Islet precursor cell (in vitro differentiated cells): ENCODE measurements around the gene ADD1.
"Not testable (repeated sequence)": the region's sequence is repeated elsewhere in the genome, so short reads cannot be mapped to it uniquely, and the experiment has no call there.

Experiments
- DNase-seq: peaks from one replicate; pipeline ENCODE4 v3.0.0-alpha.2; 2018

The ADD1 gene

DNA sequence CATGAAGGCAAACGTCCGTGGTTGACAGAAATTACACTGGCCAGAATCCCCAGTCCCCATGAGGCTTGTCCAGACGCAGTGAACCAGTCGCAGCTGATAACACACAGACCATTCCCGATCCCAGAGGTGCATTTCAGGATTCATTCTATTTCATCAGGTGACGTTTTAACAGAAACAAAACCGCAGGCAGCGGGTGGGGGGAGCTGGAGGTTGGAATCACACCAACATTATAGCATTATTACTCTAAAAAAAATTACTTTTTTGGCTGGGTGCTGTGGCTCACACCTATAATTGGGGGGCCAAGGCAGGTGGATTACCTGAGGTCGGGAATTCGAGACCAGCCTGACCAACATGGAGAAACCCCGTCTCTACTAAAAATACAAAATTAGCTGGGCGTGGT is 94.3 kb downstream of the ADD1 start:
- peak; percentile 12 for DNase-seq

- peak; percentile 29 for DNase-seq
These were observed 94.8 kb downstream of the ADD1 start for GRCh38 chr4:2938411-2938810.

GRCh38 chr4:2938906-2939305 is 95.3 kb downstream of the ADD1 start:
- peak; percentile 37 for DNase-seq

DNA sequence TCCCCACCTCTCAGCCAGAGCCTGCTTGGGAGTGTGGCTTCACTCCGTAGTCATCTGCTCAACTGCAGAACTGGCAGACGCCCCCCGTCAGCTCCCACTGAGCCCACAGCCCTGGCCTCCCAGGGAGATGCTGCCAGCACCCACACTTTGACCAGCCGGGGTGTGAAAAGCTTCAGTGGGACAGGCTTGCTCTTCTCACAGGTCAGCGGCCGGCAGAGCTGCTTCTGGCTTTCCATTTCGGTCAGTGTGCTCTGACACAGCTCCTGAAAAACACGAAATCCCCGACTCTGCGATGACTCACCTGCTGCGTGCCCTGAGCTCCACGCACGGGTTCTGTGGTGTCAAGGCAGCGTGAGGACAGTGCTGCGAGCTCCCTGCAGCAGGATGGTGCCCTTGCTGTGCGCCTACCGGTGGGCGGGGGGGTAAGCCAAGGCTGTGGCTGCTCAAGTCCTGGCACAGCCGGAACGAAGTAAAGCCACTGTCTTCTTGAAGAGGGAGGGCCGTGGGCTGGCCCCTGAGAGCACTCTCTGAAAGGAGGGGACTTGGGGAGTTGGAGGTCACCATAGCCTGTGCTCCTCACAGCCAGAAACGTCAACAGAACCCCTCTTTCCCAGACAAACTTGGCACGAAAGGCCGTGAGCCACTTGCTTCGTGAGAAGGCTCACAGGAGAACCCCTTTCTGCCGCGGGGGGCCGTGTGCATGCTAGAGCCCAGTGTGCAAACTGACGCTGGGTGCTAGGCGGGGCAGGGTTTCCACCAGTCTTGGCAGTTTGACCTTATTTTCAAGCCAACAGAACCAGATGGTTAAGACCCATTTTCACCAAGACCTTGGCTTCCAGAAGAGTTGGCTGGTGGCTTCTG is 96.0 kb downstream of the ADD1 start:
- peak; percentile 50 for DNase-seq

GRCh38 chr4:2940267-2941137 is 96.9 kb downstream of the ADD1 start:
- peak; percentile 49 for DNase-seq

GRCh38 chr4:2941138-2942036 is 97.7 kb downstream of the ADD1 start:
- DNase-seq = no peak

DNA sequence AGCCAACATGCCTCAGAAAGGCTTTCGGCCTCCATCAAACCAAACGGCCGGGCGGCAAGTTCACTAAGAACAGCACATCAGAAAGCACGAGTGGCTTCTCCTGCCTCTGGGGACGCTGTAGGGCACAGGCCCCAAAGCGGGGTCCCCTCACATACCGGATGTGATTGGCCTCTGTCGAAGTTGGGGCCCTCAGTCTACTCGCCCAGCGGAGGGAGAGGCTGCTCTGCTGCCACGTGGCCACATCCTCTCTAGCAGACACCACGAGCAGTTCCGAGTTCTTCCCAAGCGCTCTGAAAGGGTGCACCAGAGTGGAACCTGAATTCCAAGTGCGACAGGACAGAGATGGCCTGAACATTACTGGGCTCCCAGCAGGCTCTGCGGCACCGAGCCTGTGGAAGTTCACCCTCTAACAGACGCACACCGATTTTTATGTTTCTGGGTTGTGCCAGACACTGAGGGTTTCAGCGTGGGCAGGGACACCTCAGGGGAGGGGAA is 98.4 kb downstream of the ADD1 start:
- DNase-seq = no peak

- DNase-seq = peak; percentile 53
These were observed 99.1 kb downstream of the ADD1 start for GRCh38 chr4:2942532-2943363.

- no peak for DNase-seq
These were observed 99.9 kb downstream of the ADD1 start for GRCh38 chr4:2943364-2944090.

- no peak for DNase-seq
These were observed 100.4 kb downstream of the ADD1 start for GRCh38 chr4:2944091-2944482.

- DNase-seq = no peak
These were observed 101.2 kb downstream of the ADD1 start for GRCh38 chr4:2944586-2945526.

DNA sequence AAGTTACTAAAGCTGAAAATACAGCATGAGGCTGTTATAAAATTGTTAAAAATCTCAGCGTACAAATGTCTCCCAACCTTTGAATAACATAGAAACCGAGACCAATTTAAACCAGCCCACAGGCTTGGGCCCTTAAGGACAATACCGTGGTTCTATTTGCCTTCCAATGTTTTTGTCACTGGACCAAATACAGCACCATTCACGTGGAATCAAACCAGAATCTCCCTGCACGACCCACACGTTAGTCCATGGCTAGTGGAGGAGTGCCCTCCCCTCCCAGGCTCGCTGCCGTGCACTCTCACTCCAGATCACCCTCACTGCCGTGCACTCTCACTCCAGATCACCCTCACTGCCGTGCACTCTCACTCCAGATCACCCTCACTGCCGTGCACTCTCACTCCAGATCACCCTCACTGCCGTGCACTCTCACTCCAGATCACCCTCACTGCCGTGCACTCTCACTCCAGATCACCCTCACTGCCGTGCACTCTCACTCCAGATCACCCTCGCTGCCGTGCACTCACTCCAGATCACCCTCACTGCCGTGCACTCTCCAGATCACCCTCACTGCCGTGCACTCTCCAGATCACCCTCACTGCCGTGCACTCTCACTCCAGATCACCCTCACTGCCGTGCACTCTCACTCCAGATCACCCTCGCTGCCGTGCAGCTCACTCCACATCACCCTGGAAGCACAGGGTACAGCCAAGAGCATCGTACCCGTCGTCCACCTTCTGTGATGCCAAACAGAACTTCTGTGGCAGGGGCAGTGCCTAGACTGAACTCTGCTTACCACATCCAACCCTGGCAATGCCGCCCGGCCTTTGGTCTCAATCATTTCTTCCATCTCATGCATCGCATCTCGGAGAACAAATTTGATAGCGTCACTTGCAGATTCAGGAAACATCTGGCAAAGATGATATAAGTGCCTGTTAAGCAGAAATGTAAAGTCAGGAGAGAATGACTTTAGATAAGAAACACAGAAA is 102.3 kb downstream of the ADD1 start:
- not testable (repeated sequence) for DNase-seq

- no peak for DNase-seq
These were observed 103.4 kb downstream of the ADD1 start for GRCh38 chr4:2946812-2947600.

DNA sequence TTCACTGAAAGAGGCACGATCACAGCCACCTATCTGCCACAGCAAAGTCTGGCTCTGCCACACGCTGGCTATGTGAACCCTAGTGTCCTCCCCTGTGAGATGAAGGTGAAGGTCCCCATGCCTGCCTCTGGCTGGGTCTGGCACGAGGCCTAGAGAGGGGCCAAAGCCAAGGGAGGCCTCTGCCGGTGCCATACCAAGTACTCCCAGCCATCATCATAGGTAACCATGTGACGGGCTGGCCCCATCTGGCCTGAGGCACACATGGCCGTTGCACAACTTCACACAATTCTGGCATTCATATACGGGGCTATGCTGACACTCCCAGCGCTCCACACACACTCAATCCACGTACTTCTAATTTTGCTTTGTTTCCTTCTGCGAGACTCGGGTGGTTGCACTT is 104.3 kb downstream of the ADD1 start:
- no peak for DNase-seq

DNA sequence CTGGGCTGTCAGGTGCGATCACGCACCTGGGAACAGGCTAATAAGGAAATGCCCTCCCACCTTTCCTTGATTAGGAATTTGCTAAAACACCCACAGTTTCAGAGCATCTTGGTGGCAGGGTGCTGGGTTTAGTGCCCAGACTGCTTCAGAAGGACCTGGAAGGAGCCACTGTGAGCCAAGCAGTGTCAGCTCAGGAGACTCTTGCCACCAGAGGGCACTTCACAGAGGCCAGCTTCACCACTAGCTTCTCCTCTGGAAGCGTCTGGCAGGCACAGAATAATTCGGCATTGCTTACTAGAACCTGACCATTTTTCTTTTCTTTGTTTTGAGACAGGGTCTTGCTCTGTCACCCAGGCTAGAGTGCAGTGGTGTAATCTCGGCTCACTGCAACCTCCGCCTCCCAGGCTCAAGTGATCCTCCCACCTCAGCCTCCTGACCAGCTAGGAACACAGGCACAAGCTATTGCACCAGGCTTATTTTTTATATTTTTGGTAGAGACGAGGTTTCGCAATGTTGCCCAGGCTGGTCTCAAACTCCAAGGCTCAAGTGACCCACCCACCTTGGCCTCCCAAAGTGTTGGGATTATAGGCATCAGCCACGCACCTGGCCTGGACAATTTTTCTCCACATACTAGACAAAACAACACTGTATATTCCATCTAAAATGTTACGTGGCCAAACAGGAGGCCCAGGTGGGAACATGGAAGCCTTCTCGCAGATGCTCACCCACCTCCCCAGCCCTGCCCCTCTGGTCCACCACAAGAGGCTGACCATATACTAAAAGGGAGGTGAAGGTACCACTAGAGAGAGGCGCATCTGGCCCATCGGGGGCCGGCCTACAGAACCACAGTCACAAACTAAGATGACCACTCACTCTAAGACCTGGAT is 105.5 kb downstream of the ADD1 start:
- no peak for DNase-seq

DNA sequence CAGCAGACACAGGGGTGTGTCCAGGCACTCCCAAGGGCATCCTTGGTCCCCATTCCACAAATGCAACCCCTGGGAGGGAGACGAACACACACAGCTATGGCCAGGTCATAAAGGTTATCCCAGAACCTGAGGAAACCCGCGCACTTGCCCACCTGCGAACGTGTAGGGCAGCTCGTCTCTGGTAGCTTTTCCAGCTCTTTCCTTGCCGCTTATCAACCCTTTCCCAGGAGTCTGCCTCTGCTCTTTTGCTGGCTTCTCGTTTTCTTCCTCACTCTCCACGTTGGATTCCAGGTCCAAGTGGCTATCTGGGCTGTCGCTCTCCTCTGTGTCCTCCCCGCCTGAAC is 106.1 kb downstream of the ADD1 start:
- DNase-seq = no peak
